ENCODE measurements around the gene FBXL12. TPM values are rescaled to one million over a fixed set of nuclear protein-coding genes. Genes with fewer than 3 reads are reported as not detected.

Gene FBXL12
- total RNA-seq, 2 experiments from 2014 or later, result 38.7 to 44.4 TPM

- H3K9me2 ChIP-seq (ENCODE audit: insufficient read depth, low read length), result no peaks in the 10 kb centered on the region
- no peak overlapping the region; the same call in 1 of the 2 replicates for H2AFZ ChIP-seq (ENCODE audit: low read length)
- no peak for DNase-seq (ENCODE audit: low spot score)
- intact Hi-C loops (cut with micrococcal nuclease; ENCODE audit: unreplicated experiment), result no loop called here
- no peaks in the 10 kb centered on the region for H4K20me1 ChIP-seq (ENCODE audit: insufficient read depth, low read length)
- no TSS peak for BruUV-seq (replicated peaks)
- CTCF ChIA-PET (ENCODE audit: unreplicated experiment), result no interaction called here
- H3K4me3 ChIP-seq (ENCODE audit: low read depth, low read length, poor library complexity, severe bottlenecking), result peak overlapping the region; percentile 67
- peaks cover 39% of the 10 kb centered on the region for H3K36me3 ChIP-seq (ENCODE audit: insufficient read depth, low read length)
- H3K4me2 ChIP-seq (ENCODE audit: low read length), result peak overlapping the region; percentile 80
- peaks cover 29% of the 10 kb centered on the region for H3K79me2 ChIP-seq (ENCODE audit: insufficient read depth, low read depth, low read length)
- POLR2A ChIA-PET, result interaction anchor here (1.3 kb wide), 1 partner anchor 183 kb away, joined by 3 read pairs; no protein-coding TSS in a partner anchor
- no peaks in the 10 kb centered on the region for H3K9me3 ChIP-seq (ENCODE audit: low read length)
- peaks cover 17% of the 10 kb centered on the region for H3K4me1 ChIP-seq (ENCODE audit: insufficient read depth, low read length, poor library complexity, severe bottlenecking)
- TF ChIP-seq EZH2phosphoT487 (IDR thresholded peaks at IDR 0.05; ENCODE audit: borderline replicate concordance, low read depth, low read length) (no peak), CTCF (conservative IDR thresholded peaks at IDR 0.05; ENCODE audit: low read length) (no peak)
- peak overlapping the region; percentile 29 for H3K27ac ChIP-seq (ENCODE audit: low read depth, low read length, poor library complexity, severe bottlenecking)
Measured at GRCh38 chr19:9834307-9834725, 15.4 kb upstream of the FBXL12 start.

GRCh38 chr19:9828551-9829063 lies 9.7 kb upstream of the FBXL12 start:
- BruUV-seq (replicated peaks), result TSS peak; percentile 67
- no peak overlapping the region for H2AFZ ChIP-seq (ENCODE audit: low read length)
- TF ChIP-seq EZH2phosphoT487 (IDR thresholded peaks at IDR 0.05; ENCODE audit: borderline replicate concordance, low read depth, low read length) (no peak), CTCF (conservative IDR thresholded peaks at IDR 0.05; ENCODE audit: low read length) (no peak)
- peaks cover 49% of the 10 kb centered on the region for H3K79me2 ChIP-seq (ENCODE audit: insufficient read depth, low read depth, low read length)
- ChIA-PET POLR2A (interaction anchor here (1.2 to 2.0 kb wide), 2 partner anchors 8 to 38 kb away, joined by 3 to 6 read pairs; no protein-coding TSS in a partner anchor), CTCF (ENCODE audit: unreplicated experiment) (no interaction called here)
- intact Hi-C loops (cut with micrococcal nuclease; ENCODE audit: unreplicated experiment), result no loop called here
- no peaks in the 10 kb centered on the region for H4K20me1 ChIP-seq (ENCODE audit: insufficient read depth, low read length)
- H3K36me3 ChIP-seq (ENCODE audit: insufficient read depth, low read length), result peaks cover 26% of the 10 kb centered on the region
- H3K27ac ChIP-seq (ENCODE audit: low read depth, low read length, poor library complexity, severe bottlenecking), result peak overlapping the region; percentile 61
- no peaks in the 10 kb centered on the region for H3K9me3 ChIP-seq (ENCODE audit: low read length)
- H3K4me3 ChIP-seq (ENCODE audit: low read depth, low read length, poor library complexity, severe bottlenecking), result peak overlapping the region; percentile 93
- peak overlapping the region; percentile 93 for H3K4me2 ChIP-seq (ENCODE audit: low read length)
- DNase-seq (ENCODE audit: low spot score), result peak; percentile 27
- H3K9me2 ChIP-seq (ENCODE audit: insufficient read depth, low read length), result no peaks in the 10 kb centered on the region
- H3K4me1 ChIP-seq (ENCODE audit: insufficient read depth, low read length, poor library complexity, severe bottlenecking), result peaks cover 21% of the 10 kb centered on the region

All from OCI-LY7 (cell line).